Forelimb muscle (tissue), 1 donor: Measurements from ENCODE around the gene LSAMP. TPM values are rescaled to one million over a fixed set of nuclear protein-coding genes. Genes with fewer than 3 reads are reported as not detected.

ENCODE experiments used
- DNase-seq: peaks from one replicate; pipeline ENCODE4 v3.0.0-alpha.2; 2013; ENCODE audit warnings: low read depth
- polyA plus RNA-seq: library from polyadenylated mRNA; unstranded; fragments of 120-200 nt; gene quantifications from one replicate; pipeline ENCODE4 v1.2.1, GENCODE V29; 2013; ENCODE audit not compliant: insufficient read length

Gene LSAMP
- polyA plus RNA-seq, 1 donor: 4.5 TPM

GRCh38 chr3:116020495-116020894 lies 424.8 kb downstream of the LSAMP start:
- no peak for DNase-seq

GRCh38 chr3:116019254-116019763 lies 426.0 kb downstream of the LSAMP start:
- DNase-seq: no peak

GRCh38 chr3:116018646-116019045 lies 426.6 kb downstream of the LSAMP start:
- DNase-seq: no peak

GRCh38 chr3:116015931-116016330 lies 429.4 kb downstream of the LSAMP start:
- no peak for DNase-seq

GRCh38 chr3:116007000-116007399 lies 438.3 kb downstream of the LSAMP start:
- DNase-seq: no peak

- peak; percentile 40 for DNase-seq
Measured at GRCh38 chr3:116005404-116005803, 439.9 kb downstream of the LSAMP start.

- DNase-seq: no peak
Measured at GRCh38 chr3:116002235-116002634, 443.1 kb downstream of the LSAMP start.

- no peak for DNase-seq
Measured at GRCh38 chr3:116001151-116001621, 444.1 kb downstream of the LSAMP start.

GRCh38 chr3:116000311-116000710 lies 445.0 kb downstream of the LSAMP start:
- no peak for DNase-seq

- no peak for DNase-seq
Measured at GRCh38 chr3:115999613-116000012, 445.7 kb downstream of the LSAMP start.

GRCh38 chr3:115999001-115999585 lies 446.2 kb downstream of the LSAMP start:
- DNase-seq: no peak

- no peak for DNase-seq
Measured at GRCh38 chr3:115996420-115997108, 448.7 kb downstream of the LSAMP start.

GRCh38 chr3:115990669-115991068 lies 454.6 kb downstream of the LSAMP start:
- no peak for DNase-seq

- DNase-seq: no peak
Measured at GRCh38 chr3:115989684-115990421, 455.4 kb downstream of the LSAMP start.

GRCh38 chr3:115986555-115987207 lies 458.6 kb downstream of the LSAMP start:
- no peak for DNase-seq

- no peak for DNase-seq
Measured at GRCh38 chr3:115982629-115983028, 462.7 kb downstream of the LSAMP start.

- DNase-seq: no peak
Measured at GRCh38 chr3:115982108-115982507, 463.2 kb downstream of the LSAMP start.

- no peak for DNase-seq
Measured at GRCh38 chr3:115980709-115981108, 464.6 kb downstream of the LSAMP start.

GRCh38 chr3:115977866-115978265 lies 467.4 kb downstream of the LSAMP start:
- no peak for DNase-seq

GRCh38 chr3:115975796-115976195 lies 469.5 kb downstream of the LSAMP start:
- no peak for DNase-seq

- DNase-seq: no peak
Measured at GRCh38 chr3:115975353-115975752, 469.9 kb downstream of the LSAMP start.

- DNase-seq: no peak
Measured at GRCh38 chr3:115974940-115975339, 470.3 kb downstream of the LSAMP start.
